ENCODE measurements around the gene EXTL1.

- TF ChIP-seq CTCF (IDR thresholded peaks at IDR 0.05) (no peak), POLR2A (IDR thresholded peaks at IDR 0.05) (no peak)
Measured at GRCh38 chr1:26017606-26018005, 4.0 kb upstream of the EXTL1 start.
